Measurements from ENCODE around the gene CYB5A.

Gene CYB5A

DNA sequence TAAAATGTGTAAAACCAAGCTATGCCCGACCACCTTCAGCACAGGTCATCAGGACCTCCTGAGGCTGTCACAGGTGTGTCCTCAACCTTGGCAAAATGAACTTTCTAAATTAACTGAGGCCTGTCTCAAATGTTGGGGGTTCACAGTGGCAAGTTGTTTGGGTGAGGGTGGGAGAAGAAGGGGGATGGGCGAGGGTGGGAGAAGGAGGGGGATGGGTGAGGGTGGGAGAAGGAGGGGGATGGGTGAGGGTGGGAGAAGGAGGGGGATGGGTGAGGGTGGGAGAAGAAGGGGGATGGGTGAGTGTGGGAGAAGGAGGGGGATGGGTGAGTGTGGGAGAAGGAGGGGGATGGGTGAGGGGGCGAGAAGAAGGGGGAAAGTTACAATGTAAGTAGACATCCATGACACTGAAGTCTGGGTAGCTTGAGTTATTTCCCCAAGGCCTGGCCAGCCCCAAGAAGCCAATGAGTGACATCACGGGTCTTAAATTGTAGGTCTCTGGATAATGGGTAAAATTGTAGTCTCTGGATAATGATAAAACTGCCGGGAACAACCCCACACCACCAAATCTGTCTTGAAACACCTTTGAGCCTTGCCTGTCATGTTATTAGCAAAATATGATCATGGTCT is 87.1 kb downstream of the CYB5A start:
- Histone ChIP-seq H3K36me3 (ENCODE audit: control insufficient read depth, insufficient read depth, low read length) (no peaks in the 10 kb centered on the region), H3K27ac (ENCODE audit: low read depth, low read length) (no peak overlapping the region), H3K4me1 (ENCODE audit: control insufficient read depth, insufficient read depth, low read length) (no peaks in the 10 kb centered on the region), H3K9ac (ENCODE audit: low read length) (no peak overlapping the region), H3K4me3 (ENCODE audit: low read depth, low read length) (no peak overlapping the region), H3K9me3 (ENCODE audit: control insufficient read depth, insufficient read depth, low read depth, low read length) (no peaks in the 10 kb centered on the region), H3K27me3 (ENCODE audit: control insufficient read depth, insufficient read depth, low read length) (no peaks in the 10 kb centered on the region)

DNA sequence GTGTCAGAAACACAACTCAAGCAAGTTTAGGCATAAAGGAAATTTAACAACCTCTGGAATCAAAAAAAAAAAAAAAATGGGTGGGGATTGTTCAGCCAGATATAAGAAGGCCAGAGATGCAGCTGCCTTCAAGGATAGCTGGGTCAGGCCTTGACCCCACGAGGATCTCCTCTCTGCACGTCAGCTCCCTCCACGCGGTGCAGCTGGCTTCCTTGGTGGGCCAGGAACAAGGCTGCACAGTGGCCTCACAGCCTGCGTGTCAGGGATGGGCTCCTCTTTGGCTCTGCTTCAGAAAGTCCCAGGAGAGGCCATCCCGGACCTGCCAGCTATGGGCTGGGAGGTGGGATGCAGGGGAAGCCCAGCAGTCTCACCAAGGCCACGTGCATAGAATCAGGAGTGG is 88.0 kb downstream of the CYB5A start:
- H3K9me3 ChIP-seq (ENCODE audit: control insufficient read depth, insufficient read depth, low read depth, low read length), result no peaks in the 10 kb centered on the region

More for the DNA sequence above, 88.0 kb downstream of the CYB5A start:
- H3K9ac ChIP-seq (ENCODE audit: low read length), result no peak overlapping the region
- no peaks in the 10 kb centered on the region for H3K4me1 ChIP-seq (ENCODE audit: control insufficient read depth, insufficient read depth, low read length)
- H3K4me3 ChIP-seq (ENCODE audit: low read depth, low read length), result no peak overlapping the region
- H3K27ac ChIP-seq (ENCODE audit: low read depth, low read length), result no peak overlapping the region
- H3K36me3 ChIP-seq (ENCODE audit: control insufficient read depth, insufficient read depth, low read length), result no peaks in the 10 kb centered on the region
- H3K27me3 ChIP-seq (ENCODE audit: control insufficient read depth, insufficient read depth, low read length), result no peaks in the 10 kb centered on the region
